AG20443 (cell line): ENCODE measurements around the gene NUP133.
"Not testable (repeated sequence)": the region's sequence is repeated elsewhere in the genome, so short reads cannot be mapped to it uniquely, and the experiment has no call there.

Experiments used
- DNase-seq: peaks from one replicate; pipeline ENCODE4 v3.0.0; 2012; ENCODE audit warnings: low spot score, mixed read lengths

Gene NUP133

GRCh38 chr1:229509576-229509975 lies 1.4 kb upstream of the NUP133 start:
- DNase-seq, result no peak

- no peak for DNase-seq
These were observed 739 bp upstream of the NUP133 start for GRCh38 chr1:229508823-229509337.

DNA sequence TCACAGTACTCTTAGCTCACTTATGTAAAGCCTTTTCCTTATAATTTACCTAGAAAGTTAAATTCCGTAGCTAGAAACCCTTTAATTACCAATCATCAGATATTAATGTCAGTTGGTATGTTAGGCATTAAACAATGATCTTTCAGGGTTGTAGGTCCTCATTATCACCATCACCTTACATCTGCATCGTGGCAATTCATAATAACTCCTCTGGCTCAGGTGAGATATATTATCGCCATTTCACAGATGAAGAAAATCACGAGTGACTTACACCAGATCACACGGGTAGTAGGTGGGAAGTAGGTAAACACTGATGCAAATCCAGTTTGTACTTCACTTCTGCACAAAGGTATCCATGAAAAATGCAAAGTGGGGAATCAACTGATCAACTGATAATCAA lies 639 bp downstream of the NUP133 start:
- DNase-seq, result no peak

- no peak for DNase-seq
These were observed 1.5 kb downstream of the NUP133 start for GRCh38 chr1:229506633-229507032.

- DNase-seq, result no peak
These were observed 12.4 kb downstream of the NUP133 start for GRCh38 chr1:229495782-229496181.

- DNase-seq, result no peak
These were observed 21.0 kb downstream of the NUP133 start for GRCh38 chr1:229487181-229487580.

- DNase-seq, result no peak
These were observed 22.8 kb downstream of the NUP133 start for GRCh38 chr1:229485318-229485717.

GRCh38 chr1:229482511-229482910 lies 25.6 kb downstream of the NUP133 start:
- no peak for DNase-seq

- DNase-seq, result no peak
These were observed 27.6 kb downstream of the NUP133 start for GRCh38 chr1:229480495-229480894.

DNA sequence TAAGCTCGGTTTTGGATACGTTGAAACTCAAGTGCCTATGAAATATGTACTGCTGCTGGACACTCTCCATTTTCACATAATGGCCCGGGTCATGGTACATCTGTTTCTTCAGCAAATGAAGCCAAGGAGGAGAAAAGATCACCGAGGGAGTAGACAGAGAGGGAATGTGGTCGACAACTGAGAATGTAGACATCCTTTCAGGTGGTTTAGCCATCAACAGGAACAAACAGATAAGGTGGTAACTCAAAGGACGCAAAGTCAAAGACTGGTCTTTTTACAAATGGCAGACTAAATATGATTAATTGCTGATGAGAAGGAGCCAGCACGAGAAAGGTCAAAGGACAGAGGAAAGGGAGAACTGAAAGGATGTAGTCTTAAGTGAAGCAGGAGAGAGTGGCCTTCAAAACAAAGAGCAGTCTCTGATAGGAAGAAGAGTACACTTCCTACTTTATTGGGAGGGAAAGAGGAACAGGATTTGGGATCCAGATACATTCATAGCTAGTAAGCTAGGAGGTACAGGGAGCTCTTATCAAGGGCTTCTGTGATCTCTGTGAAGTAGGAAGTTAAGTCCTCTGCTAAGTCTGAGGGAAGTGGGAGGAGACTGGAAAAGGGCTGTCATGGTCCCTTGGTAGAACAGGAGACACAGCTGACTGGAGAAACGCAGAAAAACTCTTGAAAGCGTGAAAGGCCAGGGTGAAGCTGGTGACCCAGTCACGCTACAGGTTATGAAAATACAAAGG lies 28.3 kb downstream of the NUP133 start:
- no peak for DNase-seq

DNA sequence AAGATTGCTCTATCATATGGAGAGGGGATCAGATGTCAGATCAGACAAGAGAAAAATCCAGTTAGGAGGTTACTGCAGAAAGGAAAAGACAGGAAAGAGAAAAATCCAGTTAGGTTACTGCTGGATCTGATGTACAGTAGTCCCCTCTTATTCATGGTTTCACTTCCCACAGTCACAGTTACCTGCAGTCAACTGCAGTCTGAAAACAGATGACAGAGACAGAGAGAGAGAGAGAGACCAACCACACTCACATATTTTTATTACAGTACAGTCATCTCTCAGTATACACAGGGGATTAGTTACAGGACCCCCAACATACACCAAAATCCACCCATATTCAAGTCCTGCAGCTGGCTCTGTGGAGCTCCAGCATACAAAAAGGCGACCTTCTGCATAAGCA lies 29.3 kb downstream of the NUP133 start:
- no peak for DNase-seq

DNA sequence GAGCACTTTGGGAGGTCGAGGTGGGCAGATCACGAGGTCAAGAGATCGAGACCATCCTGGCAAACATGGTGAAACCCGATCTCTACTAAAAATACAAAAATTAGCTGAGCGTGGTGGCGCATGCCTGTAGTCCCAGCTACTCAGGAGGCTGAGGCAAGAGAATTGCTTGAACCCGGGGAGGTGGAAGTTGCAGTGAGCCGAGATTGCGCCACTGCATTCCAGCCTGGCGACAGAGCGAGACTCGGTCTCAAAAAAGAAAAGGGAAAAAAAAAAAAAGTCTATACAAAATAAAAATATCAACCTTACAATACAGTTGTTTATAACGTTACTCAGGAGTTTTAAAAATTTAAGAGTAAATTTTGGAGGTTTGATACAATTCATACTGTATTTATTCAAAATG lies 32.3 kb downstream of the NUP133 start:
- not testable (repeated sequence) for DNase-seq

DNA sequence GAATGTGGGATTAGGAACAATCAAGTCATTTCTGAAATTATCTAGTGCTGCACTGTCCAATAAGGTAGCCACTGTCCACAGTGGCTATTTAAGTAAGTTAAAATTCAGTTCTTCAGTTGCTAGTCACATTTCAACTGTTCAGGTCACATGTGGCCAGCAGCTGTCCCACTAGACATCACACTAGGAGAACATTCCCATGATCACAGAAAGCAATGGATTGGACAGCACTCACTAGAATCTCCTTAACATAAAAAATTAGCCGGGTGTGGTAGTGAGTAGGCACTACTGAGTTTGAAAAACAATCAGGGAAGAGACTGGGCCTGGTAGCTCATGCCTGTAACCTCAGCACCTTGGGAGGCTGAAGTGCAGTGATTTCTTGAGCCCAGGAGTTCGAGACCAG lies 33.6 kb downstream of the NUP133 start:
- DNase-seq, result no peak

DNA sequence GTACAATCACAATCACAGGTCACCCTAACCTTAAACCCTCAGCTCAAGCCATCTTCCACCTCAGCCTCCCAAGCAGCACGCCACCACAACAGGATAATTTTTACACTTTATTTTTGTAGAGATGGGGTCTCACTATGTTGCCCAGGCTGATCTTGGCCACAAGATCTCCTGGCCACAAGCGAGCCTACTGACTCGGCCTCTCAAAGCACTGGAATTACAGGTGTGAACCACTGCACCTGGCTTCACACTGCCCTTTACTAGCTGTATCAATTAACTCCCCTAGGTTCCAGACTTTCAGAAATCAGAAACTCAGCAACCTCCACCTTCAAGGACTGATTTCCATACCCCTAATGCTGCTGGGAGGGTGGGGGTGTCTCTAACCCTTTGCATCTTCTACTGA lies 37.0 kb downstream of the NUP133 start:
- DNase-seq, result no peak

- no peak for DNase-seq
These were observed 37.6 kb downstream of the NUP133 start for GRCh38 chr1:229470406-229471043.

- DNase-seq, result no peak
These were observed 41.3 kb downstream of the NUP133 start for GRCh38 chr1:229466887-229467286.

DNA sequence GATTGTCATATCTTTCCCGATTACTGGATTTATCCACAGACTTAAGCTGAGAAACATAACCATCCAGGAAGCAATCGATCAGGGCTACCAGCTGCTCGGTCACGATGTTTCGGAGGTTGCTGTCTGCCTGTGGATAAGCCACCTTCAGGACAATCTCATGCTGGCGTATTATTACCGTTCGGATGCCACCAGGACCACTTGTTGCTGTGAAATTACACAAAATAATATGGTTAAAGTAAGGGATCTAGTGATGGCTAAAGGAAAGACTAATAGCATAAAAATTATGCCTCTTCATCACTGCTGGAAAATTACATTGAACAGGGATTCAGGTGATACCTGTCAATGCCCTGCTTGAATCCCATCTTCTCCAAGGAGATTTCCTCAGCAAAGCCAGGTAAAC lies 43.5 kb downstream of the NUP133 start:
- no peak for DNase-seq

DNA sequence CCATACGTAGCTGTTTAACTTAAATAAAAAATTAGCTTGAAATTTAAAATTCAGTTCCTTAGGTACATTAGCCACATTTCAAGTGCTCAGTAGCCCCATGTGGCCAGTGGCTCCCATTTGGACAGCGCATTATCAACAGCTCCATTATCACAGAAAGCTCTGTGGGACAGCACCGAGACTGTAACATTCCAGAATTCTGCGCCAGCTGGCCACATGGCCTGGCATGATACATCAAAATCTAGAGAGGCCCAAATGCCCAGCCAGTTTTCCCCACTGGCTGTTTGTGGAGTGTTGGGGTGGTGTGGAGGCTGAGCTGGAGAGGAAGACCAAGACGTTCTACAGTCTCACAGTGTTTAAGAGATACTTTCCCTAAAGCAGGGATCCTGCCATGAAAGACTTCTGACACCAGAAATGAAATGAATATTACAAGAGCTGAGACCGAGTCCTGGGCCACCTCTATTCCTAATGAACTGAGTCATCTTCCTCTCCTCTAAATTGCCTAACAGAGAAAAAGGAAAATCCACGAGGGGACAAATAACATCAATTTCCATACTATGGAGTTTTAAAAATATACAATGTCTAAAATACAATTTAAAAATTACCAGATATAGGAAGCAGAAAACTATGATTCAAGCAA lies 47.0 kb downstream of the NUP133 start:
- no peak for DNase-seq

DNA sequence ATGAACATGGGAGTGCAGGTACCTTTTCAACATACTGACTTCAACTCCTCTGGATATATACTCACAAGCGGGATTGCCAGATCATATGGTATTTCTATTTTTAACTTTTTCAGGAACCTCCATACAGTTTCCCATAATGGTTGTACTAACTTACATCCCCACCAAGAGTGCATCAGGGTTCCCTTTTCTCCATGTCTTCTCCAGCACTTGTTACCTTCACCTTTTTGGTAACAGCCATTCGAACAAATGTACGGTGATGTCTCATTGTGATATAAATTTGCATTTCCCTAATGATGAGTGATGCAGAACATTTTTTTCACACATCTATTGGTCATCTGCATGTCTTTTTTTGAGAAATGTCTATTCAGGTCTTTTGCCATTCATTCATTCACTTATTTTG lies 48.3 kb downstream of the NUP133 start:
- DNase-seq, result no peak

- DNase-seq, result no peak
These were observed 50.7 kb downstream of the NUP133 start for GRCh38 chr1:229457436-229457835.

DNA sequence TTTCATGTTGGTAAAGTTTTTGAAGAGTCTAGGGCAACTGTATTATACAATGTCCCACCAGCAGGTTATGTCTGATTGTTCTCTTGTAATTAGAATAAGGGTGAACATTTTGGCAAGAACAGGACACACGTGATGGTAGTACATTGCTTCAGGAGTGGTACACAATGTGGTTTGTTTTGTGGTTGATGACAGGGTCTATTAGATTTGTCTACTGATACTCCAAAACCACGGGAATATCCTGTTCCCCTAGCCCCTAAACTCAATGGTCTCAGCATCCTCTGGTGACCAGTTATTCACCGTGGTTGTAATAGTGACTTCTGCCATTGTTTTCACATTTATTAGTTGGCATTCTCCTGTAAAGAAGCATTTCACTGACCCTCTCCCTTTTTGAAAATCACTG lies 52.1 kb downstream of the NUP133 start:
- DNase-seq, result no peak

DNA sequence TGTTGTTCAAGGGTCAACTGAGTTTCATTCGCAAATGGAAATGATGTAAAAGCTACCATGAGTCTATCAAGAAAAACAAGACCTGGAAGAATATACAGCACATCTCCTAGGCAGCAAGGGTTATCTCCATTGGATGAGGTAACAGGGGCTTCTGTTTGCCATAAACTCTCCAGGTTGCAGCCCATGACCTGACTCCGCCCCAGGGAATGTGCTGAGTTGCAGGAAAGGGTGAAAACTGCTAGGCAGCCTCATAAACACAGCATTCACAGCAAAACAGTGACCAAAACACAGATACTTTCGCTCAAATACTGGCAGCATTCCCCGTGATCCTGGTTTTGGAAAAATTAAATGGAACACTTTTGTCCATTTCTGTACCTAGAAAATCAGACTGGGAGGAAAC lies 54.1 kb downstream of the NUP133 start:
- DNase-seq, result no peak
